Kidney epithelial cell (primary cell): ENCODE results near the gene SLC5A12. TPM values are rescaled to one million over a fixed set of nuclear protein-coding genes. Genes with fewer than 3 reads are reported as not detected.
A peak's percentile ranks its signal among the peaks of the same experiment; 100 is the strongest.

Experiments
- DNase-seq: peaks from one replicate; pipeline ENCODE4 v3.0.0-alpha.2; 2010; ENCODE audit warnings: low read depth
- H3K27me3 ChIP-seq: 2 replicates; pipeline ENCODE4 v1.6.0; 2011; ENCODE audit warnings: low read length; ENCODE audit not compliant: control insufficient read depth, insufficient read depth
- H3K36me3 ChIP-seq: 2 replicates; pipeline ENCODE4 v1.5.1; 2011; ENCODE audit warnings: low read length; ENCODE audit not compliant: control insufficient read depth, insufficient read depth
- H3K4me3 ChIP-seq: 2 replicates; pipeline ENCODE4 v1.5.1; 2011; ENCODE audit warnings: low read depth, mild to moderate bottlenecking, control low read depth, low read length
- total RNA-seq: library from RNA; depleted of rRNA; stranded (reverse); fragments of >200 nt; gene quantifications from 2 replicates; pipeline ENCODE4 v1.2.3, GENCODE V29; 2015
- TF ChIP-seq, protein P1 (sequence below): IDR thresholded peaks from 2 replicates; pipeline ENCODE4 v1.5.1; 2011; ENCODE audit warnings: mild to moderate bottlenecking, moderate library complexity, low read length, control low read depth, inconsistent platforms; ENCODE audit not compliant: insufficient read depth, poor library complexity, severe bottlenecking

The SLC5A12 gene
- total RNA-seq, 1 donor from 2014 or later, result not detected

DNA sequence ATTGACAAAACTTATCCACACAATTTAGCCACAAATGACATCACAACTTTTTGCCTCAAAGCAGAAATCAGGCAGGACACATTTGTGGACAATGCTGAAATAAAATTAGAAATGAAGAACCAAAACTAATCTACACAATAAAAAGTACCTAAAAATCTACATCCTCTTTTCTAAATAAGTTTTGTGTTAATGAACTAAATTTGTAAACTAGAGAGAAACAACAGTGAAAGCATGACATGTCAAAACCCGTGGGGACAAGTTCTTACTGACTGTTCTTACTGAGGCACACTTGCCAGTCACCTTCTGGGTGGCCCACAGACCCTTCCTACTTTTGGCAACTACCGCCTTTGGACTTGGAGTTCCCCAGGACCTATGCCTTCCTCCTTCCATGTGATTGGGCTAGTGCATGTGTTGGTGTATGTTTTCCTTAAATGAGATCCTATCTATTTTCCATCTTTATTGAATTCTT, 89.1 kb downstream of the SLC5A12 start:
- Histone ChIP-seq H3K4me3 (no peak overlapping the region), H3K36me3 (no peaks in the 10 kb centered on the region), H3K27me3 (no peaks in the 10 kb centered on the region)
- DNase-seq, result no peak
- TF ChIP-seq, protein P1, sequence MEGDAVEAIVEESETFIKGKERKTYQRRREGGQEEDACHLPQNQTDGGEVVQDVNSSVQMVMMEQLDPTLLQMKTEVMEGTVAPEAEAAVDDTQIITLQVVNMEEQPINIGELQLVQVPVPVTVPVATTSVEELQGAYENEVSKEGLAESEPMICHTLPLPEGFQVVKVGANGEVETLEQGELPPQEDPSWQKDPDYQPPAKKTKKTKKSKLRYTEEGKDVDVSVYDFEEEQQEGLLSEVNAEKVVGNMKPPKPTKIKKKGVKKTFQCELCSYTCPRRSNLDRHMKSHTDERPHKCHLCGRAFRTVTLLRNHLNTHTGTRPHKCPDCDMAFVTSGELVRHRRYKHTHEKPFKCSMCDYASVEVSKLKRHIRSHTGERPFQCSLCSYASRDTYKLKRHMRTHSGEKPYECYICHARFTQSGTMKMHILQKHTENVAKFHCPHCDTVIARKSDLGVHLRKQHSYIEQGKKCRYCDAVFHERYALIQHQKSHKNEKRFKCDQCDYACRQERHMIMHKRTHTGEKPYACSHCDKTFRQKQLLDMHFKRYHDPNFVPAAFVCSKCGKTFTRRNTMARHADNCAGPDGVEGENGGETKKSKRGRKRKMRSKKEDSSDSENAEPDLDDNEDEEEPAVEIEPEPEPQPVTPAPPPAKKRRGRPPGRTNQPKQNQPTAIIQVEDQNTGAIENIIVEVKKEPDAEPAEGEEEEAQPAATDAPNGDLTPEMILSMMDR, result no peak

DNA sequence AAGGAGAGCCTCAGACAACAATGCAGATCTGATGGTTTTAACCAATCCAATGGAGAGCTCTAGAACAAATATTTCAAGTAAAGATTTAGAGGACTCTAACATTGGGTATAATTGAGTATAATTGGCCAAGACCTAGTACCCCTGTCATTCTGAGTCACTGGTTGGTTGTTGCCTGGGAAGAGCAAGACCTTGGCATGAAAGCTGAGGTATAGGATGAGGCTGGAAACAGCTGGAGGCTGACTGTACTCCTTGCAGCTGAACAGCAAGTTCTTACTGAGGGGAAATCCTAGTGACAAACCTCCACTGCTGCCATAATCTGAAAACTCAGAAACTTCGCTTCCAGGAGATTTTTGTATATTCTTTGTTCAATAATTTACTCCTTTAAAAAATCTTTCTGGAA, 95.5 kb downstream of the SLC5A12 start:
- TF ChIP-seq, protein P1, result no peak
- no peak overlapping the region for H3K4me3 ChIP-seq
- H3K36me3 ChIP-seq, result no peaks in the 10 kb centered on the region
- no peak for DNase-seq
- no peaks in the 10 kb centered on the region for H3K27me3 ChIP-seq

DNA sequence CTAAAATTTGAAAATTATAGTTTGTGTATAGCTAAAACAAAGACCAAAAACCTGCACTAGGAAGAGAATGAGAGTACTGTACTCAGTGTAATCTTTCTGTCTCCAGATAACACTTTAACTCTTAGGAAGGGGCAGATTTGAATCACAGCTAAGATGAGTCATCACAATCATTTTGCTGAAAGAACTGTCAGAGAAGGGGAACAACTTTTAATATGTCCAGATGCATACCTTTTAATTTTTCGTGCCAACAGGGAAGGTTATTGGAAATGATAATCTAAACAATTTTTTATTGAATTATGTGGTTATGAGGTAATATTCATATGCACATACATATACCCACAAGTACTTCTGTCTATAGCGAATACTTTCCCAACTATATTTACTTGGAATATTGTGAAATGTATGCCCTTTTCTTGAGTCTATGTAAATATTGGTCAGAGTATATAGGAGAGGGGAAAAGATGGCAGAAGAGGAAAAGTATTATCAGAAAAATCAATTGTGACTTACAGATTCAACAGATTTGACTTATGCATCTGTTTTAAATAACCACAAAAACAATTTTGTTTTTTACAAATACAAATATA, 98.7 kb downstream of the SLC5A12 start:
- H3K4me3 ChIP-seq, result no peak overlapping the region
- no peaks in the 10 kb centered on the region for H3K36me3 ChIP-seq
- TF ChIP-seq, protein P1, result no peak
- no peak for DNase-seq
- no peaks in the 10 kb centered on the region for H3K27me3 ChIP-seq

DNA sequence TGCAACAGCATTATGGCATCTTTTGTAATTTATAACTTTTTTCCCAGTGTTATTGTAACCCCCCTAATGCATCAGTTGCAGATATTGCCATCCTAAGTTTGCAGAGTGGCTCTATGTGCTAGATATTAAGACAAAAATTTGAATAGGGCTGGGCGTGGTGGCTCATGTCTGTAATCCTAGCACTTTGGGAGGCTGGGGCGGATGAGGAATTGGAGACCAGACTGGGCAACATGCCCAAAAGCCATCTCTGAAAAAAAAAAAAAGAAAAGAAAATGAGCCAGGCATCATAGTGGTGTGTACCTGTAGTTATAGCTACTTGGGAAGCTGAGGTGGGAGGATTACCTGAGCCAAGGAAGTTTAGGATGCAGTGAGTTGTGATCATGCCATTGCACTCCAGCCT, 99.7 kb downstream of the SLC5A12 start:
- H3K36me3 ChIP-seq, result no peaks in the 10 kb centered on the region
- TF ChIP-seq, protein P1, result no peak
- H3K27me3 ChIP-seq, result no peaks in the 10 kb centered on the region
- H3K4me3 ChIP-seq, result no peak overlapping the region
- DNase-seq, result no peak

DNA sequence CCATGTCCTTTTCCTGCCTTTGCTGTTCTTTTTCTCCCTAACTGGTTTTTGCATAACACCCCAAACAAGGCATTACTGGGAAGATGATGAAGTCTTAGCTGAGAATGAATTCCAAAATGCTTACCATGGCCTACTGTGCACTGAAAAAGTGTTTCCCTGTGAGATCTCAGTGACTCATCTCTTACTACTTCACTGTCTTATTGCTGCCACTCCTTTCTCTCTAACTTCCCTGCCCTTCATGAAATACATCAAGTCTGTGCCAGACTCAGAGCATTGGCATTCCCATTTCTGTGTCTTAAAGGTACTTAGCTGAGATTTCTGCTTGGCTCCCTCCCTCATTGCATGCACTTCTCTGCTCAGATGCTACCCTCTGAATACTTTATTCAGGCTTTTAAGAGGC, 100.7 kb downstream of the SLC5A12 start:
- peak; percentile 67 for DNase-seq
- no peak overlapping the region for H3K4me3 ChIP-seq
- no peaks in the 10 kb centered on the region for H3K36me3 ChIP-seq
- TF ChIP-seq, protein P1, result no peak
- H3K27me3 ChIP-seq, result no peaks in the 10 kb centered on the region
